ENCODE data around the gene SGPP2. TPM values are rescaled to one million over a fixed set of nuclear protein-coding genes. Genes with fewer than 3 reads are reported as not detected.
"Not testable (repeated sequence)": the region's sequence is repeated elsewhere in the genome, so short reads cannot be mapped to it uniquely, and the experiment has no call there.

The SGPP2 gene
- total RNA-seq, 1 donor from 2014 or later: 0.21 TPM

GRCh38 chr2:222430681-222431080, 6.3 kb downstream of the SGPP2 start:
- Histone ChIP-seq H3K36me3 (no peaks in the 10 kb centered on the region), H3K9me3 (no peaks in the 10 kb centered on the region), H3K4me1 (no peaks in the 10 kb centered on the region), H3K27ac (no peak overlapping the region), H3K27me3 (no peaks in the 10 kb centered on the region), H3K4me3 (no peak overlapping the region)
- intact Hi-C loops (cut with DNase I): no loop called here
- no peak for DNase-seq (ENCODE audit: low spot score in 2 of 2)
- TF ChIP-seq CTCF (IDR thresholded peaks at IDR 0.05): no peak

GRCh38 chr2:222431869-222432268, 7.5 kb downstream of the SGPP2 start:
- Histone ChIP-seq H3K4me3 (no peak overlapping the region), H3K9me3 (no peaks in the 10 kb centered on the region), H3K27me3 (no peaks in the 10 kb centered on the region), H3K4me1 (no peaks in the 10 kb centered on the region), H3K27ac (no peak overlapping the region), H3K36me3 (no peaks in the 10 kb centered on the region)
- DNase-seq (ENCODE audit: low spot score in 2 of 2): no peak
- intact Hi-C loops (cut with DNase I): no loop called here
- no peak for TF ChIP-seq CTCF (IDR thresholded peaks at IDR 0.05)

- H3K4me1 ChIP-seq: no peaks in the 10 kb centered on the region
- no peaks in the 10 kb centered on the region for H3K9me3 ChIP-seq
- no peak overlapping the region for H3K27ac ChIP-seq
- DNase-seq (ENCODE audit: low spot score in 2 of 2): no peak
- TF ChIP-seq CTCF (IDR thresholded peaks at IDR 0.05): no peak
- no peaks in the 10 kb centered on the region for H3K27me3 ChIP-seq
- no peak overlapping the region for H3K4me3 ChIP-seq
- H3K36me3 ChIP-seq: no peaks in the 10 kb centered on the region
- intact Hi-C loops (cut with DNase I): no loop called here
These were observed 9.2 kb downstream of the SGPP2 start for GRCh38 chr2:222433332-222434173.

- Histone ChIP-seq H3K9me3 (no peaks in the 10 kb centered on the region), H3K27me3 (no peaks in the 10 kb centered on the region), H3K36me3 (no peaks in the 10 kb centered on the region), H3K4me1 (no peaks in the 10 kb centered on the region), H3K4me3 (no peak overlapping the region), H3K27ac (no peak overlapping the region)
- no peak for TF ChIP-seq CTCF (IDR thresholded peaks at IDR 0.05)
- no peak for DNase-seq (ENCODE audit: low spot score in 2 of 2)
- intact Hi-C loops (cut with DNase I): no loop called here
These were observed 9.9 kb downstream of the SGPP2 start for GRCh38 chr2:222434204-222434603.

GRCh38 chr2:222435400-222436039, 11.2 kb downstream of the SGPP2 start:
- H3K27me3 ChIP-seq; H3K4me1 ChIP-seq; H3K27ac ChIP-seq; intact Hi-C loops (cut with DNase I); DNase-seq (ENCODE audit: low spot score in 2 of 2); H3K9me3 ChIP-seq; H3K4me3 ChIP-seq; H3K36me3 ChIP-seq: not testable (repeated sequence)

GRCh38 chr2:222436040-222436413, 11.7 kb downstream of the SGPP2 start:
- Histone ChIP-seq H3K4me3 (no peak overlapping the region), H3K36me3 (no peaks in the 10 kb centered on the region), H3K9me3 (no peaks in the 10 kb centered on the region), H3K4me1 (no peaks in the 10 kb centered on the region), H3K27me3 (no peaks in the 10 kb centered on the region), H3K27ac (no peak overlapping the region)
- intact Hi-C loops (cut with DNase I): no loop called here
- no peak for DNase-seq (ENCODE audit: low spot score in 2 of 2)
- no peak for TF ChIP-seq CTCF (IDR thresholded peaks at IDR 0.05)
